Keratinocyte (primary cell): Measurements from ENCODE around the gene ADAMTS15. TPM values are rescaled to one million over a fixed set of nuclear protein-coding genes. Genes with fewer than 3 reads are reported as not detected.

Experiments used
- DNase-seq: peaks from one replicate; pipeline ENCODE4 v3.0.0-alpha.2; 2011; ENCODE audit warnings: low read depth, missing footprints, low spot score
- FAIRE-seq: peaks from 2 replicates; lab custom pipeline; 2011; peaks lifted over from hg19 to GRCh38; lab: Jason Lieb, UNC
- H2AFZ ChIP-seq: 2 replicates; pipeline ENCODE4 v1.6.0; 2012; ENCODE audit warnings: low read length, control low read depth, inconsistent platforms; ENCODE audit not compliant: control insufficient read depth
- H3K27ac ChIP-seq: 2 replicates; pipeline ENCODE4 v1.5.1; 2011; ENCODE audit warnings: low read length; ENCODE audit not compliant: control insufficient read depth, insufficient read depth
- H3K27me3 ChIP-seq: 3 replicates; pipeline ENCODE4 v1.6.0; 2011; ENCODE audit warnings: low read length; ENCODE audit not compliant: control insufficient read depth, insufficient read depth; ENCODE audit errors: extremely low read depth
- H3K36me3 ChIP-seq, 2 experiments: 2 replicates in 1 of 2; 3 replicates in 1 of 2; pipeline ENCODE4 v1.5.1; 2011; ENCODE audit warnings: low read length in 2 of 2, mild to moderate bottlenecking in 1 of 2; ENCODE audit not compliant: control insufficient read depth in 2 of 2, insufficient read depth in 2 of 2; ENCODE audit errors: extremely low read depth in 1 of 2
- H3K4me1 ChIP-seq: 3 replicates; pipeline ENCODE4 v1.5.1; 2011; ENCODE audit warnings: low read length; ENCODE audit not compliant: control insufficient read depth, insufficient read depth; ENCODE audit errors: extremely low read depth
- H3K4me2 ChIP-seq: 3 replicates; pipeline ENCODE4 v1.6.0; 2011; ENCODE audit warnings: low read depth, low read length; ENCODE audit not compliant: control insufficient read depth, insufficient read depth; ENCODE audit errors: extremely low read depth
- H3K4me3 ChIP-seq, 3 experiments: fragments of 200-600 bp in 1 of 3; sonication (generic) in 1 of 3; 2 replicates in 2 of 3; 3 replicates in 1 of 3; pipeline ENCODE4 v1.5.1; 2011 to 2016; ENCODE audit warnings: low read length in 3 of 3, mild to moderate bottlenecking in 3 of 3, control low read depth in 2 of 3, inconsistent platforms in 1 of 3, low read depth in 1 of 3, mixed read lengths in 1 of 3, mixed run types in 1 of 3, moderate library complexity in 1 of 3; ENCODE audit not compliant: control insufficient read depth in 2 of 3, insufficient read depth in 2 of 3; ENCODE audit errors: extremely low read depth in 1 of 3
- H3K79me2 ChIP-seq: 2 replicates; pipeline ENCODE4 v1.6.0; 2012; ENCODE audit warnings: low read length; ENCODE audit not compliant: control insufficient read depth, insufficient read depth
- H3K9ac ChIP-seq: 3 replicates; pipeline ENCODE4 v1.6.0; 2011; ENCODE audit warnings: low read length; ENCODE audit not compliant: control insufficient read depth, insufficient read depth; ENCODE audit errors: extremely low read depth
- H3K9me1 ChIP-seq: 3 replicates; pipeline ENCODE4 v1.6.0; 2011; ENCODE audit warnings: low read length; ENCODE audit not compliant: control insufficient read depth, insufficient read depth; ENCODE audit errors: extremely low read depth
- H3K9me3 ChIP-seq: 2 replicates; pipeline ENCODE4 v1.5.1; 2012; ENCODE audit warnings: low read depth, low read length; ENCODE audit not compliant: control insufficient read depth
- H4K20me1 ChIP-seq: 3 replicates; pipeline ENCODE4 v1.6.0; 2011; ENCODE audit warnings: low read length; ENCODE audit not compliant: control insufficient read depth, insufficient read depth; ENCODE audit errors: extremely low read depth
- CTCF ChIP-seq, 3 experiments: IDR thresholded peaks in 1 of 3; conservative IDR thresholded peaks in 1 of 3; optimal IDR thresholded peaks in 1 of 3; 2 replicates in 2 of 3; 3 replicates in 1 of 3; pipeline versions ENCODE3 to v1.5.1; 2011; ENCODE audit warnings: low read length in 3 of 3, mild to moderate bottlenecking in 3 of 3, moderate library complexity in 2 of 3, control low read depth in 1 of 3, inconsistent platforms in 1 of 3; ENCODE audit not compliant: insufficient read depth in 2 of 3; ENCODE audit errors: extremely low read depth in 1 of 3
- EZH2 ChIP-seq: IDR thresholded peaks from one replicate; pipeline ENCODE4 v1.6.1; 2012; ENCODE audit warnings: inconsistent platforms, mild to moderate bottlenecking, low read length, moderate library complexity
- dilution Hi-C: fragments of 300-500 bp; cut with MboI; formaldehyde crosslinking; loops from one replicate; pipeline ENCODE4 v1.7.0; 2020; ENCODE audit warnings: low sequenced_read_pairs; ENCODE audit not compliant: extremely low pct_ligation_motif_present
- polyA plus RNA-seq, 5 experiments: library from polyadenylated mRNA; depleted of rRNA in 3 of 5; stranded (reverse) in 3 of 5; stranded (forward) in 1 of 5; unstranded in 1 of 5; fragments of >200 nt; gene quantifications; 1 replicate in 1 of 5; 2 replicates in 3 of 5; 3 replicates in 1 of 5; pipeline versions ENCODE4 v1.2.1 to v1.2.3, GENCODE V29; 2011 to 2012; ENCODE audit warnings: missing spikeins in 2 of 5, low read depth in 1 of 5, low replicate concordance in 1 of 5

The ADAMTS15 gene
- polyA plus RNA-seq, 1 donor (not counting 4 experiments of a cell fraction or from before 2014, with no cell fraction given): 0.30 TPM

GRCh38 chr11:130486391-130486836 lies 38.0 kb downstream of the ADAMTS15 start:
- FAIRE-seq: no peak
- Histone ChIP-seq H3K4me2 (no peak overlapping the region), H3K9me3 (no peaks in the 10 kb centered on the region), H3K36me3 (no peaks in the 10 kb centered on the region), H3K4me3 (no peak overlapping the region), H3K4me1 (no peaks in the 10 kb centered on the region), H4K20me1 (no peaks in the 10 kb centered on the region), H3K9ac (no peak overlapping the region), H3K27me3 (no peaks in the 10 kb centered on the region), H2AFZ (no peak overlapping the region), H3K79me2 (no peaks in the 10 kb centered on the region), H3K9me1 (no peaks in the 10 kb centered on the region), H3K27ac (no peak overlapping the region)
- dilution Hi-C loops: no loop called here
- TF ChIP-seq EZH2 (no peak), CTCF (optimal IDR thresholded peaks at IDR 0.05 in 1 of 3, IDR thresholded peaks at IDR 0.05 in 1 of 3, conservative IDR thresholded peaks at IDR 0.05 in 1 of 3; ENCODE audit: extremely low read depth in 1 of 3, insufficient read depth in 2 of 3, low read length in 3 of 3) (no peak)
- no peak for DNase-seq

GRCh38 chr11:130486987-130487923 lies 38.8 kb downstream of the ADAMTS15 start:
- DNase-seq: no peak
- Histone ChIP-seq H3K27me3 (no peaks in the 10 kb centered on the region), H3K9me3 (no peaks in the 10 kb centered on the region), H3K9ac (no peak overlapping the region), H3K4me2 (no peak overlapping the region), H4K20me1 (no peaks in the 10 kb centered on the region), H3K36me3 (no peaks in the 10 kb centered on the region), H3K4me1 (no peaks in the 10 kb centered on the region), H3K27ac (no peak overlapping the region), H3K9me1 (no peaks in the 10 kb centered on the region), H2AFZ (no peak overlapping the region), H3K79me2 (no peaks in the 10 kb centered on the region), H3K4me3 (no peak overlapping the region)
- dilution Hi-C loops: no loop called here
- no peak for FAIRE-seq
- TF ChIP-seq CTCF (optimal IDR thresholded peaks at IDR 0.05 in 1 of 3, IDR thresholded peaks at IDR 0.05 in 1 of 3, conservative IDR thresholded peaks at IDR 0.05 in 1 of 3; ENCODE audit: extremely low read depth in 1 of 3, insufficient read depth in 2 of 3, low read length in 3 of 3): no peak
- no peak for TF ChIP-seq EZH2
